Measurements from ENCODE around the gene IL2RA. TPM values are rescaled to one million over a fixed set of nuclear protein-coding genes. Genes with fewer than 3 reads are reported as not detected.

IL2RA gene
- total RNA-seq, 1 experiment from 2014 or later = 0.59 TPM

DNA sequence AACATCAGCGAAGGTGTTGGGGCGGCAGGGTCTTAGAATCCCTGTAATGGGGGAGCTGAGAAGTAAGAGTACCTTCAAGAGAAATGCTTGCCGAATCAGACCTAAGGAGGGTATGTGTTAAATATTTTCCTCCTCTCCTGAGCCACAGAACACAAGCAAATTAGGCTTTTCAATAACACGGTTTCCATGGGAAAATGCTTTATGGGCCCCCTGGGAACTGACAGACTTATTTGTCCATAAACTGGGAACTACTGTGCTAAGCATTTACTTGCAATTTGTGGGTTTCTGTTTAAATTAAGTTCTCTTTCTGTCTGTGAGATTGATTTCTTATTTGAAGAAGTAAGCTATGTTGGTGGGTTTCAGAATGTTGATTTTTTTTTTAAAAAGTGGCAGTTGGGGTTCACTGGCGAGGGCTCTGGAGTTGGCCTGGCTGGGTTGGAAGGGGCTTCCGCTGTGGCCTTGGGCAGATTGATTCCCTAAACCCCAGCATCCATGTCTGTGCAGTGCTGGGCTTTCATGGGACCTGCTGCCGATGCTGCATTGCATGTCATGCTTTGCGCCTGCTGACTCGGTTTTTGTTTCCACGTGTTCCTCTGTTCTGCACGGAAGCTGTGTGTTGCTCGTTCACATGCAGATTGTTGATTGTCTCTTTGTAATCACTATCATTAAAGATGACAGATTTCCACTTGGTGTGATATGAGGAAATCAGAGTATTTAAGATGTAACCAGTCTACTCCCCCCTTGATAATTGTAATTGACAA, 33.8 kb upstream of the IL2RA start (continued):
- TF ChIP-seq, protein P1, sequence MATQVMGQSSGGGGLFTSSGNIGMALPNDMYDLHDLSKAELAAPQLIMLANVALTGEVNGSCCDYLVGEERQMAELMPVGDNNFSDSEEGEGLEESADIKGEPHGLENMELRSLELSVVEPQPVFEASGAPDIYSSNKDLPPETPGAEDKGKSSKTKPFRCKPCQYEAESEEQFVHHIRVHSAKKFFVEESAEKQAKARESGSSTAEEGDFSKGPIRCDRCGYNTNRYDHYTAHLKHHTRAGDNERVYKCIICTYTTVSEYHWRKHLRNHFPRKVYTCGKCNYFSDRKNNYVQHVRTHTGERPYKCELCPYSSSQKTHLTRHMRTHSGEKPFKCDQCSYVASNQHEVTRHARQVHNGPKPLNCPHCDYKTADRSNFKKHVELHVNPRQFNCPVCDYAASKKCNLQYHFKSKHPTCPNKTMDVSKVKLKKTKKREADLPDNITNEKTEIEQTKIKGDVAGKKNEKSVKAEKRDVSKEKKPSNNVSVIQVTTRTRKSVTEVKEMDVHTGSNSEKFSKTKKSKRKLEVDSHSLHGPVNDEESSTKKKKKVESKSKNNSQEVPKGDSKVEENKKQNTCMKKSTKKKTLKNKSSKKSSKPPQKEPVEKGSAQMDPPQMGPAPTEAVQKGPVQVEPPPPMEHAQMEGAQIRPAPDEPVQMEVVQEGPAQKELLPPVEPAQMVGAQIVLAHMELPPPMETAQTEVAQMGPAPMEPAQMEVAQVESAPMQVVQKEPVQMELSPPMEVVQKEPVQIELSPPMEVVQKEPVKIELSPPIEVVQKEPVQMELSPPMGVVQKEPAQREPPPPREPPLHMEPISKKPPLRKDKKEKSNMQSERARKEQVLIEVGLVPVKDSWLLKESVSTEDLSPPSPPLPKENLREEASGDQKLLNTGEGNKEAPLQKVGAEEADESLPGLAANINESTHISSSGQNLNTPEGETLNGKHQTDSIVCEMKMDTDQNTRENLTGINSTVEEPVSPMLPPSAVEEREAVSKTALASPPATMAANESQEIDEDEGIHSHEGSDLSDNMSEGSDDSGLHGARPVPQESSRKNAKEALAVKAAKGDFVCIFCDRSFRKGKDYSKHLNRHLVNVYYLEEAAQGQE (IDR thresholded peaks at IDR 0.05; ENCODE audit: low read depth) = no peak
- TF ChIP-seq CEBPB (IDR thresholded peaks at IDR 0.05; ENCODE audit: low read depth) (no peak), ZNF274 (IDR thresholded peaks at IDR 0.05; ENCODE audit: low read depth, low read length) (no peak), TCF7L2 (IDR thresholded peaks at IDR 0.05; ENCODE audit: borderline replicate concordance, extremely low read depth, insufficient read depth, insufficient read length) (no peak), RAD21 (IDR thresholded peaks at IDR 0.05; ENCODE audit: low read depth) (no peak), YY1 (IDR thresholded peaks at IDR 0.05; ENCODE audit: extremely low read depth, insufficient replicate concordance, low read depth, low read length) (no peak)

- H3K27ac ChIP-seq (ENCODE audit: low read depth, low read length) = no peak overlapping the region
- no peak overlapping the region for H3K4me2 ChIP-seq (ENCODE audit: low read length)
- no peaks in the 10 kb centered on the region for H3K27me3 ChIP-seq (ENCODE audit: insufficient read depth, low read length)
- ATAC-seq (no peak), DNase-seq (ENCODE audit: low read depth, low spot score) (no peak)
- CTCF ChIA-PET = interaction anchor here (1.9 kb wide), 1 partner anchor 309 kb away, joined by 4 read pairs; no protein-coding TSS in a partner anchor
- peaks cover 0 to 3% of the 10 kb centered on the region in 2 experiments; a peak in 1 of 4 replicates for H3K9me3 ChIP-seq (ENCODE audit: control insufficient read depth in 1 of 2, insufficient read depth in 1 of 2, low read depth in 1 of 2, low read length in 2 of 2)
- RAD21 ChIA-PET (ENCODE audit: low non-redundant PET in 1 of 2, low total read pairs in 2 of 2, uncharacterized antibody in 2 of 2, unreplicated experiment in 2 of 2) = no interaction called here
- no peak overlapping the region for H2AFZ ChIP-seq (ENCODE audit: low read depth, low read length, poor library complexity, severe bottlenecking)
- H3K9ac ChIP-seq (ENCODE audit: low read length) = no peak overlapping the region
- H4K20me1 ChIP-seq (ENCODE audit: insufficient read depth) = peaks cover 21% of the 10 kb centered on the region; the same call in 1 of the 2 replicates
- POLR2A ChIA-PET = no interaction called here
- no peaks in the 10 kb centered on the region for H3K9me2 ChIP-seq (ENCODE audit: insufficient read depth)
- peaks cover 88% of the 10 kb centered on the region for H3K79me2 ChIP-seq (ENCODE audit: insufficient read depth, low read length)
- no peak overlapping the region for H3K4me3 ChIP-seq (replicated peaks in 1 of 2; ENCODE audit: low read depth in 1 of 2, low read length in 2 of 2)
- intact Hi-C loops (cut with micrococcal nuclease) = no loop called here
- no peak for TF ChIP-seq SP1 (IDR thresholded peaks at IDR 0.05; ENCODE audit: low read depth)
- no peak for TF ChIP-seq ZFX (IDR thresholded peaks at IDR 0.05)
- no peak for TF ChIP-seq CTCF (IDR thresholded peaks at IDR 0.05 in 2 of 3, conservative IDR thresholded peaks at IDR 0.05 in 1 of 3; ENCODE audit: borderline replicate concordance in 1 of 3, insufficient read depth in 1 of 3, low read depth in 2 of 3, low read length in 2 of 3)
- no peak for TF ChIP-seq EGR1 (IDR thresholded peaks at IDR 0.05; ENCODE audit: low read depth)
- no peak for TF ChIP-seq ELF1 (IDR thresholded peaks at IDR 0.05; ENCODE audit: borderline replicate concordance, low read depth)
- no peak for TF ChIP-seq POLR2AphosphoS5 (IDR thresholded peaks at IDR 0.05; ENCODE audit: low read depth, low read length)
- peaks cover 5 to 10% of the 10 kb centered on the region in 2 experiments; a peak in 3 of 4 replicates for H3K4me1 ChIP-seq (ENCODE audit: control insufficient read depth in 1 of 2, insufficient read depth in 2 of 2, low read length in 2 of 2)
- peaks cover 5 to 10% of the 10 kb centered on the region in 2 experiments; a peak in 2 of 4 replicates for H3K36me3 ChIP-seq (ENCODE audit: control insufficient read depth in 1 of 2, insufficient read depth in 2 of 2, low read length in 2 of 2)
- no TSS peak for BruUV-seq (replicated peaks)
Measured at GRCh38 chr10:6092731-6093130, 30.6 kb upstream of the IL2RA start.

Measured in HCT116 (cell line).